OCI-LY7 (cell line): ENCODE data around the gene UBE3B. TPM values are rescaled to one million over a fixed set of nuclear protein-coding genes. Genes with fewer than 3 reads are reported as not detected.

Experiments used
- BruUV-seq: library from RNA; stranded (reverse); fragments of 400-500 nt; replicated peaks from 2 replicates; lab custom pipeline; 2021; lab: Mats Ljungman, UMichigan
- CTCF ChIA-PET: fragments of 300-600 bp; sonication (Branson Sonifier 250); formaldehyde crosslinking; loops from one replicate; lab custom pipeline; 2022; ENCODE audit warnings: antibody characterized with exemption; ENCODE audit not compliant: unreplicated experiment; lab: Charles Lee
- POLR2A ChIA-PET: fragments of 300-600 bp; sonication (Branson Sonifier 250); formaldehyde crosslinking; loops from one replicate; lab custom pipeline; 2022; ENCODE audit warnings: antibody characterized with exemption; lab: Charles Lee
- DNase-seq: peaks from one replicate; pipeline ENCODE4 v3.0.0-alpha.2; 2015; ENCODE audit warnings: low spot score
- H2AFZ ChIP-seq: fragments of 200-600 bp; sonication (generic), shearing (Covaris generic); 2 replicates; pipeline ENCODE4 v1.6.1; 2014; ENCODE audit warnings: mild to moderate bottlenecking, antibody characterized with exemption, low read length, moderate library complexity
- H3K27ac ChIP-seq: fragments of 200-600 bp; sonication (generic); 2 replicates; pipeline ENCODE4 v1.5.1; 2014; ENCODE audit warnings: mixed run types, low read depth, mild to moderate bottlenecking, moderate library complexity, low read length, inconsistent platforms; ENCODE audit not compliant: poor library complexity, severe bottlenecking
- H3K36me3 ChIP-seq: fragments of 200-600 bp; sonication (generic); 2 replicates; pipeline ENCODE4 v1.6.1; 2014; ENCODE audit warnings: mild to moderate bottlenecking, antibody characterized with exemption, low read length, moderate library complexity, mixed read lengths; ENCODE audit not compliant: insufficient read depth
- H3K4me1 ChIP-seq: fragments of 200-600 bp; sonication (generic); 2 replicates; pipeline ENCODE4 v1.5.1; 2014; ENCODE audit warnings: mild to moderate bottlenecking, low read length; ENCODE audit not compliant: insufficient read depth, poor library complexity, severe bottlenecking
- H3K4me2 ChIP-seq: fragments of 200-600 bp; sonication (generic); 2 replicates; pipeline ENCODE4 v1.6.1; 2014; ENCODE audit warnings: mild to moderate bottlenecking, low read length
- H3K4me3 ChIP-seq: fragments of 200-600 bp; sonication (generic); 2 replicates; pipeline ENCODE4 v1.5.1; 2014; ENCODE audit warnings: mild to moderate bottlenecking, low read depth, low read length; ENCODE audit not compliant: poor library complexity, severe bottlenecking
- H3K79me2 ChIP-seq: fragments of 200-600 bp; sonication (generic); 2 replicates; pipeline ENCODE4 v1.6.1; 2016; ENCODE audit warnings: low read depth, mild to moderate bottlenecking, low read length, moderate library complexity, mixed read lengths; ENCODE audit not compliant: insufficient read depth
- H3K9me2 ChIP-seq: fragments of 200-600 bp; sonication (generic); 2 replicates; pipeline ENCODE4 v1.6.1; 2016; ENCODE audit warnings: mild to moderate bottlenecking, low read length, mixed read lengths; ENCODE audit not compliant: insufficient read depth
- H3K9me3 ChIP-seq: fragments of 200-600 bp; sonication (generic); 2 replicates; pipeline ENCODE4 v1.6.1; 2014; ENCODE audit warnings: mild to moderate bottlenecking, mixed run types, low read length, mixed read lengths
- H4K20me1 ChIP-seq: fragments of 200-600 bp; sonication (generic); 2 replicates; pipeline ENCODE4 v1.6.1; 2014; ENCODE audit warnings: mild to moderate bottlenecking, antibody characterized with exemption, low read length, moderate library complexity, mixed read lengths; ENCODE audit not compliant: insufficient read depth
- CTCF ChIP-seq: fragments of 200-600 bp; sonication (generic); conservative IDR thresholded peaks from 2 replicates; pipeline ENCODE4 v1.5.1; 2014; ENCODE audit warnings: mild to moderate bottlenecking, antibody characterized with exemption, low read length, moderate library complexity, mixed read lengths
- EZH2phosphoT487 ChIP-seq: fragments of 200-600 bp; sonication (generic); IDR thresholded peaks from 2 replicates; pipeline ENCODE4 v1.6.1; 2018; ENCODE audit warnings: low read depth, borderline replicate concordance, mild to moderate bottlenecking, mixed run types, antibody characterized with exemption, low read length, moderate library complexity, mixed read lengths
- intact Hi-C: fragments of 100-400 bp; cut with micrococcal nuclease; formaldehyde crosslinking; loops from one replicate; pipeline ENCODE4 v1.10.0; 2022; ENCODE audit not compliant: unreplicated experiment
- total RNA-seq, 2 experiments: library from RNA; depleted of rRNA in 1 of 2; stranded (reverse); fragments of >200 nt in 1 of 2; shearing (Covaris generic) in 1 of 2; gene quantifications; 2 replicates each; pipeline ENCODE4 v1.2.3, GENCODE V29; 2014 to 2022

Gene UBE3B
- total RNA-seq, 2 experiments from 2014 or later = 27.8 to 32.6 TPM

DNA sequence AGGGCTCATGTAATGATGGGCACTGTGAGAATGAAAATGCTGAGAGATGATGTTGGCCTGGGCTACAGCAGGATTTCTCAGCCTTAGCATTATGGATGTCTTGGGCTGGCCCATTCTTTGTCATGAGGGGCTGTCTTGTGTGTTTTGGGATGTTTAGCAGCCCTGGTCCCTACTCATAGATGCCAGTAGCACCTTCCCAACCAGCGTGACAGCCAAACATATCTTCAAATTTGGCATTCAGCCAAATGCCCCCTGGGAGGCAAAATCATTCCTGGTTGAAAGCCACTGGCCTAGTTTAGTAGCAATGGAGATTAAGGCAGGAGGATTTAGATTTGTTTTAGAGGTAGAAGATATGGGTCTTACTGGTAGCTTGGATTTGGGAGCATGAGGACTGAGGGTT, 26.6 kb downstream of the UBE3B start:
- Histone ChIP-seq H3K9me2 (no peaks in the 10 kb centered on the region), H3K27ac (no peak overlapping the region), H4K20me1 (no peaks in the 10 kb centered on the region), H3K36me3 (peaks cover 85% of the 10 kb centered on the region), H3K4me2 (no peak overlapping the region), H3K4me1 (no peaks in the 10 kb centered on the region), H2AFZ (no peak overlapping the region), H3K79me2 (no peaks in the 10 kb centered on the region), H3K4me3 (no peak overlapping the region), H3K9me3 (no peaks in the 10 kb centered on the region)
- BruUV-seq = no TSS peak
- ChIA-PET CTCF (interaction anchor here (0.5 kb wide), 1 partner anchor 14 kb away, joined by 3 read pairs; no protein-coding TSS in a partner anchor), POLR2A (no interaction called here)
- TF ChIP-seq EZH2phosphoT487 = no peak
- TF ChIP-seq CTCF = no peak
- intact Hi-C loops = no loop called here
- no peak for DNase-seq

DNA sequence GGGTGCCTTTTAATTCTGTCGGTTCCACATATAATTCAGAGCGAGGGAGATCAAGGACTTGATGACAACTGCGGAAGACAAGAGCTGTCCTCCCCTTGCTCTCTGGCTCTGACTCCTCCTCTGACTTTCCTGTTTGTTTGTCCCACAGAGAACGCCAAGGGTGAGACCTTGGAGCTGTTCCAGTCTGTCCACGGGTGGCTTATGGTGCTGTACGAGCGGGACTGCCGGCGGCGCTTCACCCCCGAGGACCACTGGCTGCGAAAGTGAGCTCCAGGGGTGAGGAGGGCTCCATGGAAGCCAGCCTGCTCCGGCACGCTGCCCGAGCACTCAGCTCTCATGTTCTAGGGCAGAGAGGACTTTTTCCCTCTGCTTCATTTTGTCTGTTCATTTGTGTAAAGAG, 32.8 kb downstream of the UBE3B start:
- CTCF ChIA-PET = interaction anchor here (0.8 kb wide), 1 partner anchor 9 kb away, joined by 3 read pairs; no protein-coding TSS in a partner anchor
- intact Hi-C loops = no loop called here
- H3K36me3 ChIP-seq = peaks cover 70% of the 10 kb centered on the region

More for the DNA sequence above, 32.8 kb downstream of the UBE3B start:
- Histone ChIP-seq H2AFZ (no peak overlapping the region), H3K4me3 (no peak overlapping the region), H4K20me1 (no peaks in the 10 kb centered on the region), H3K9me2 (no peaks in the 10 kb centered on the region), H3K9me3 (no peaks in the 10 kb centered on the region), H3K4me1 (no peaks in the 10 kb centered on the region), H3K4me2 (no peak overlapping the region), H3K27ac (no peak overlapping the region), H3K79me2 (no peaks in the 10 kb centered on the region)
- DNase-seq = no peak
- POLR2A ChIA-PET = no interaction called here
- BruUV-seq = no TSS peak
- TF ChIP-seq CTCF (no peak), EZH2phosphoT487 (no peak)
